ENCODE measurements around the gene CACNA1S.

Gene CACNA1S

DNA sequence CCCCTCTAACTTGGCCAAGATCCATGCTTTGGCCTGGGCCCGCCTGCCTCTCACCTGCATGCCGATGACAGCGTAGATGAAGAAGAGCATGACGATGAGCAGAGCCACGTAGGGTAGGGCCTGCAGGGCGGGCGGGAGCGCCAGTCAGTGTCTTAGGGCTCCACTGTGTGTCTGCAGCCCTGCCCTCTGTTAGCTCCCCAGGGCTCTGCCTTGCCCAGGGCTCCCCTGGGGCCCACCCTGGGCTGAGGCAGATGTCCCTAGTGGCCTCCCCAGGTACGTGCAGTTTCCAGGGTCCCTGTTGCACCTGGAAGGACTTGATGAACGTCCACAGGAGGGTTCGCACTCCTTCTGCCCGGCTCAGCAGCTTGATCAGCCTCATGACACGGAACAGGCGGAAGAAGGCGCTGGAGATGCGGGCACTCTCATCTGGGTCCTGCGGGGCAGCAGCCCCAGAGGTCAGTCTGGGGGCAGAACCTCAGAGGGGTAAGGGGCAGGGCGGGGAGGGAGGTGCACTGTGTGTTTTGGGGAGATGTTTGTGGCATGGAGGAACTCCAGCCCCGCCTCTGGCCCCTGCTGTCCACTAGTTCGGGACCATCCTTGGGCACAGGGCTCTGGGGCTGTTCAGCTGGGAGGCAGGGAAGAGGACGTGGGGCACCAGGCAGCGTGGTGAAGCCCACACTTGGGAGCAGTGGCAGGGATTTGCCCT is 58.9 kb downstream of the CACNA1S start:
- intact Hi-C loops (cut with DNase I; ENCODE audit: low total_unique reads): no loop called here
- no peak overlapping the region for H3K27ac ChIP-seq
- no peak overlapping the region for H3K4me3 ChIP-seq
- no peaks in the 10 kb centered on the region for H3K36me3 ChIP-seq
- H3K9me3 ChIP-seq: no peaks in the 10 kb centered on the region
- DNase-seq: no peak
- peaks cover 0 to 34% (median 31%) of the 10 kb centered on the region in 4 donors for H3K4me1 ChIP-seq
- TF ChIP-seq, protein P1, sequence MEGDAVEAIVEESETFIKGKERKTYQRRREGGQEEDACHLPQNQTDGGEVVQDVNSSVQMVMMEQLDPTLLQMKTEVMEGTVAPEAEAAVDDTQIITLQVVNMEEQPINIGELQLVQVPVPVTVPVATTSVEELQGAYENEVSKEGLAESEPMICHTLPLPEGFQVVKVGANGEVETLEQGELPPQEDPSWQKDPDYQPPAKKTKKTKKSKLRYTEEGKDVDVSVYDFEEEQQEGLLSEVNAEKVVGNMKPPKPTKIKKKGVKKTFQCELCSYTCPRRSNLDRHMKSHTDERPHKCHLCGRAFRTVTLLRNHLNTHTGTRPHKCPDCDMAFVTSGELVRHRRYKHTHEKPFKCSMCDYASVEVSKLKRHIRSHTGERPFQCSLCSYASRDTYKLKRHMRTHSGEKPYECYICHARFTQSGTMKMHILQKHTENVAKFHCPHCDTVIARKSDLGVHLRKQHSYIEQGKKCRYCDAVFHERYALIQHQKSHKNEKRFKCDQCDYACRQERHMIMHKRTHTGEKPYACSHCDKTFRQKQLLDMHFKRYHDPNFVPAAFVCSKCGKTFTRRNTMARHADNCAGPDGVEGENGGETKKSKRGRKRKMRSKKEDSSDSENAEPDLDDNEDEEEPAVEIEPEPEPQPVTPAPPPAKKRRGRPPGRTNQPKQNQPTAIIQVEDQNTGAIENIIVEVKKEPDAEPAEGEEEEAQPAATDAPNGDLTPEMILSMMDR (IDR thresholded peaks at IDR 0.05): no peak
- no peaks in the 10 kb centered on the region for H3K27me3 ChIP-seq

DNA sequence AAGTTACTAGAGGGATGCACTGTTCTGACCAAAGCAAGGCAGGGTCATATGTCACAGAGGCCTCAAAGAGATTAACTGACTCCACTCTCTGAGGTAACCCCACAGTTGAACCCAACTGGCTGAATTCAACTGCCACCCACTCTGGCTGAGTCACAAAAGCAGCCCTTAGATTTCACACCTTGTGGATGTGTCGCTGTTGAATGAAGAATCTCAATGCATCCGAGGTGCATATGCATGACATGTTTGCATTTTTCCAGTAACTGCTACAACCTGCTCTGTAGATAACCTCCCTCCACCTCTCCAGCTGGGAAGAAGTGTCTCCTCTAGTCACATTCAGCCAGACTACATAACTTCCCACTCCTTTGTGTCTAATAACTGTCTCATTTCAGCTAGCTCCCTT is 60.8 kb downstream of the CACNA1S start:
- TF ChIP-seq, protein P1 (IDR thresholded peaks at IDR 0.05): no peak
- no peaks in the 10 kb centered on the region for H3K27me3 ChIP-seq
- peaks cover 0 to 30% (median 28%) of the 10 kb centered on the region in 4 donors for H3K4me1 ChIP-seq
- H3K27ac ChIP-seq: no peak overlapping the region
- intact Hi-C loops (cut with DNase I; ENCODE audit: low total_unique reads): no loop called here
- H3K9me3 ChIP-seq: no peaks in the 10 kb centered on the region
- no peaks in the 10 kb centered on the region for H3K36me3 ChIP-seq
- DNase-seq: no peak
- no peak overlapping the region for H3K4me3 ChIP-seq

DNA sequence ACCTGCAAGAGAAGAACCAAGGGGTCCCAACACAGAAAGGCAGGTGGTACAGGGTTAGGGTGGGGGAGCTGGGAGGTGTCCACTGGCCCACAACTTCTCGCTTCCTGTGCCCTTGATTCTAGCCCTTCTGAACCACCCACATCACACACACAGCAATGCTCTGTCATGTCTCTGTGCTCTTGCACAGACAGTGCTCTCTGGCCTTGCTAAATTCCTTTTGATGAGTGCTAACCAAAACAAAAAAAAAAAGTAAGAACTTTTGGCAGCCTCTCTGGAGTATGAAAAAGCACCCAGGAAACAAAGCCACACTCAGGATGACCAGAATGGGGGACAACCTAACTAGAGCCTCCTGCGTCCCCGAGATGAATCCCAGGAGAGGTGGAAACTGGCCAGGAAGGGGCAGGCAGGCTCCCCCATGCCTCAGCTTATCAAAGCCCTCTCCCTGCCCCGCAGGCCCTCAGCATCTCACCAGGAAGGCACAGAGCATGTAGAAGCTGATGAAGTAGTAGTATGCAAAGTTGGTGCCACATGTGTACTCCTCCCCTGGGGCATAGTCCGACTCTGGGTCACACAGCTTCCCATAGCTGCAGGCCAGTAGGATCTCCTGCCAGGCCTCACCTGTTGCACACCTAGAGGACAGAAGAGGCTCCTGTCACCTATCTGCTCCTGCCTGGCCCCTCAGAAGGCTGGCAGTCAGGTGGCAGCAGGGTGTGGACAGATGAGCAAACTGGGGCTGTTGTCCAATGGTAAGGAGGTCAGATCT is 61.5 kb downstream of the CACNA1S start:
- no peaks in the 10 kb centered on the region for H3K27me3 ChIP-seq
- peaks cover 0 to 23% (median 21%) of the 10 kb centered on the region in 4 donors for H3K4me1 ChIP-seq
- no peak overlapping the region for H3K27ac ChIP-seq
- intact Hi-C loops (cut with DNase I; ENCODE audit: low total_unique reads): no loop called here
- H3K4me3 ChIP-seq: no peak overlapping the region
- DNase-seq: no peak
- no peaks in the 10 kb centered on the region for H3K36me3 ChIP-seq
- no peaks in the 10 kb centered on the region for H3K9me3 ChIP-seq
- TF ChIP-seq, protein P1 (IDR thresholded peaks at IDR 0.05): no peak

DNA sequence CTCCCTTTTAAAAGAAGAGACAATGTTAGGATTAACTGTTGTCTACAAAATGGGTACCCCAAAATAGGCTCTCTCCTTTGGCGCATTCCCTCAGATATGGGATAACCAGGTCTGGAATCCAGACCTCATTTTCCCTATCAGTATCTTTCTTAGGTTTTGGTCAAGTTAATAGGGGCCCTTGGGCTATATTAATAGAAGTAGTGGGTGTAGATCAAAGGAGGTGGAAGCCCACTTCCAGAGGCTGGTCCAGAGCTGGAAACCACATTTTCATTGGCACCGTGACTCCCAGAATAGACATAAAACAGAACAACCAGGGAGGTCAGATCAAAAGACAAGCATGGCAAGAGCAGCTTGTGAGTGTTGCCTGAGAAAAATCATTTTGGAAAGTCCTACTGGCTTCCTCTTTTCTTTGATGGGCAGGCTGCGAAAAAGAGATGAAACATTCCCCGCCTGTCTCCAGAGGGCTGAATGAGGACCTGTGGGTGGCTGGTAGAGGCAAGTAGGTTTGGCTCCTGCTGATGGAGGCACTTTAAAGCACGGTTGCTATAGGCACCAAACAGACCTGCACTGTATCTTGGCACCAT is 62.9 kb downstream of the CACNA1S start:
- DNase-seq: no peak
- H3K4me1 ChIP-seq: peaks cover 0 to 9% (median 7%) of the 10 kb centered on the region in 4 donors
- no peaks in the 10 kb centered on the region for H3K9me3 ChIP-seq
- TF ChIP-seq, protein P1 (IDR thresholded peaks at IDR 0.05): no peak
- no peaks in the 10 kb centered on the region for H3K36me3 ChIP-seq
- no peaks in the 10 kb centered on the region for H3K27me3 ChIP-seq
- no peak overlapping the region for H3K27ac ChIP-seq
- intact Hi-C loops (cut with DNase I; ENCODE audit: low total_unique reads): no loop called here
- H3K4me3 ChIP-seq: no peak overlapping the region

DNA sequence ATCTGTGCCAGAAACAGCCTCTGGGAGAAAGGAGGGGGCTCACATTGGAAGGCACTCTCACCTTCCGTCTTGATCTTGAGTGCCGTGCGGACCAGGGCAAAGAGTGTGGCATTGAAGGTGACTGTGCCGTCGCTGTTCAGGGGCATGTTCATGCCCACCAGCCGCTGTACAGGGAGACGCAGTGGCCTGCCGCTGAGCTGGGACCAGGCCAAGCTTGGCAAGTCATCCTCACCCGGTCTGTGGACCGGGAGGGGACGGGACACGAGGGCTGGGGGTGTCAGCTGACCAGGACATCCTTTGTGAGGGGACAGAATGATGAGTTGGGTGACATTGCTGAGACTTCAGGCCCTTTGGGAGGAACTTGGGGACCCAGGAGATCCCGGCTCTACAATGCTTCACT is 63.7 kb downstream of the CACNA1S start:
- no peaks in the 10 kb centered on the region for H3K27me3 ChIP-seq
- H3K36me3 ChIP-seq: no peaks in the 10 kb centered on the region
- intact Hi-C loops (cut with DNase I; ENCODE audit: low total_unique reads): no loop called here
- no peak for DNase-seq
- H3K4me1 ChIP-seq: peaks cover 0 to 1% (median 0%) of the 10 kb centered on the region in 4 donors
- H3K27ac ChIP-seq: no peak overlapping the region
- H3K9me3 ChIP-seq: no peaks in the 10 kb centered on the region
- TF ChIP-seq, protein P1 (IDR thresholded peaks at IDR 0.05): no peak
- H3K4me3 ChIP-seq: no peak overlapping the region
